Cardiac muscle cell (in vitro differentiated cells and primary cell): Measurements from ENCODE around the gene ITGB7. TPM values are rescaled to one million over a fixed set of nuclear protein-coding genes. Genes with fewer than 3 reads are reported as not detected.

Source experiments
- DNase-seq, 2 donors: peaks; one replicate each; pipeline versions ENCODE4 v3.0.0 to v3.0.0-alpha.2; 2010 to 2017; ENCODE audit warnings: low read depth in 1 of 2, low spot score in 1 of 2
- H3K27ac ChIP-seq: fragments of 200-600 bp; sonication (generic); 2 replicates; pipeline ENCODE4 v1.5.1; 2016
- H3K27me3 ChIP-seq: fragments of 200-600 bp; sonication (generic); 2 replicates; pipeline ENCODE4 v1.6.0; 2016; ENCODE audit warnings: control low read depth
- H3K36me3 ChIP-seq: fragments of 200-600 bp; sonication (generic); 2 replicates; pipeline ENCODE4 v1.5.1; 2016; ENCODE audit warnings: control low read depth
- H3K4me1 ChIP-seq: fragments of 200-600 bp; sonication (generic); 2 replicates; pipeline ENCODE4 v1.8.1; 2017; ENCODE audit warnings: low read depth, mild to moderate bottlenecking, mixed run types
- H3K4me3 ChIP-seq: fragments of 200-600 bp; sonication (generic); 2 replicates; pipeline ENCODE4 v1.5.1; 2016; ENCODE audit warnings: mild to moderate bottlenecking
- H3K9me3 ChIP-seq: fragments of 200-600 bp; sonication (generic); 2 replicates; pipeline ENCODE4 v1.5.1; 2017; ENCODE audit warnings: low read depth, mild to moderate bottlenecking, control low read depth
- polyA plus RNA-seq: library from polyadenylated mRNA; unstranded; fragments of >200 nt; fragmentation: Nextera tagmentation; extraction: Ambion mirVana; gene quantifications from 2 replicates; pipeline ENCODE4 v1.2.1, GENCODE V29; 2016
- total RNA-seq: library from RNA; depleted of rRNA; stranded (reverse); fragments of >200 nt; gene quantifications from 2 replicates; pipeline ENCODE4 v1.2.3, GENCODE V29; 2016
- TF ChIP-seq, protein P1 (sequence below): IDR thresholded peaks from 2 replicates; pipeline ENCODE4 v1.5.1; 2012; ENCODE audit warnings: low read depth, mild to moderate bottlenecking, low read length

Gene ITGB7
- total and polyA plus RNA-seq, 2 experiments from 2014 or later, result 0.55 to 1.1 TPM

DNA sequence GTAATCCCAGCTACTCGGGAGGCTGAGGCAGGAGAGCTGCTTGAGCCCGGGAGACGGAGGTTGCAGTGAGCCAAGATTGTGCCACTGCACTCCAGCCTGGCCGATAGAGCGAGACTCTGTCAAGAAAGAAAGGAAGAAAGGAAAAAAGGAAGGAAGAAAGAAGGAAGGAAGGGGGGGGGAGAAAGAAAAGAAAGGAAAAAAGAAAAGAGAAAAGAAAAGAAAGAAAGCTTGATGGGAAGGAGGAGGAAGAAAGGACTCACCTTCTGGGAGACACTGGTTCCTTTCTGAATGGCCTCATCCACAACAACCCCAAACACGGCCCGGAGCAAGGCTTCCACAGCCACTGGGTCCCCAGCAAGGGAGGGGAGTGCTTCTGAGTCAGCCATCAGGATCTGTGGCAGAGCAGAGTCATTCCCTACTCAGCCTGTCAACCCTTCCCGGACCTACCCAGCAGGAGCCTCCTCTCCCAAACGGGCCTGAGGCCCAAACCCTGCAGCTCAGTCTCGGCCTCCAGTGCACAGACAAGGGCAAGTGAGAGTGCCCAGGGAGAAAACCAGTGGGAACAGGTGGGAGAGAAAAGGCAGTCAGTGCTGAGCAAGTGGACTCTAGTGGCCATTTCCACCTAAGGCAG is 33.9 kb downstream of the ITGB7 start:
- DNase-seq, result no peak
- TF ChIP-seq, protein P1, sequence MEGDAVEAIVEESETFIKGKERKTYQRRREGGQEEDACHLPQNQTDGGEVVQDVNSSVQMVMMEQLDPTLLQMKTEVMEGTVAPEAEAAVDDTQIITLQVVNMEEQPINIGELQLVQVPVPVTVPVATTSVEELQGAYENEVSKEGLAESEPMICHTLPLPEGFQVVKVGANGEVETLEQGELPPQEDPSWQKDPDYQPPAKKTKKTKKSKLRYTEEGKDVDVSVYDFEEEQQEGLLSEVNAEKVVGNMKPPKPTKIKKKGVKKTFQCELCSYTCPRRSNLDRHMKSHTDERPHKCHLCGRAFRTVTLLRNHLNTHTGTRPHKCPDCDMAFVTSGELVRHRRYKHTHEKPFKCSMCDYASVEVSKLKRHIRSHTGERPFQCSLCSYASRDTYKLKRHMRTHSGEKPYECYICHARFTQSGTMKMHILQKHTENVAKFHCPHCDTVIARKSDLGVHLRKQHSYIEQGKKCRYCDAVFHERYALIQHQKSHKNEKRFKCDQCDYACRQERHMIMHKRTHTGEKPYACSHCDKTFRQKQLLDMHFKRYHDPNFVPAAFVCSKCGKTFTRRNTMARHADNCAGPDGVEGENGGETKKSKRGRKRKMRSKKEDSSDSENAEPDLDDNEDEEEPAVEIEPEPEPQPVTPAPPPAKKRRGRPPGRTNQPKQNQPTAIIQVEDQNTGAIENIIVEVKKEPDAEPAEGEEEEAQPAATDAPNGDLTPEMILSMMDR, result no peak
- Histone ChIP-seq H3K27ac (no peak overlapping the region), H3K4me1 (peaks cover 10% of the 10 kb centered on the region), H3K9me3 (no peaks in the 10 kb centered on the region), H3K27me3 (no peaks in the 10 kb centered on the region), H3K36me3 (no peaks in the 10 kb centered on the region), H3K4me3 (no peak overlapping the region)

DNA sequence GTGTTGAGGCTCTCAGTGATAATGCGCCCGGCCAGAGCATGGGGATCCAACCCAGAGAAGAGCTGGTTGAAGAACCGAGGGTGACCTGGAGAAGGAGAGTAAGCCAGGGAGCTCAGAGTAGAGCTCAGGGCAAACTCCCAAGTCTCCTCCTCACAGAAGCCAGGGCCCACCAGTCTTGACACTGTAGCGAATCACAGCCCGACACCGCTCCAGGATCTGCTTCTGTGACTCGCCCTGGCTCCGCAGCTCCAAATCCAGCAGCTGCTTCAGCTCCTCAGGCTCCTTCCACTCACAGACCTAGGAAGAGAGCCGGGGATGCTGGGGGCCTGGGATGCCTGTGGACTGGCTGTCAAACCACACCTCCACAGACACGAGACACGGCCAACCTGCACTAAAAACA is 34.7 kb downstream of the ITGB7 start:
- H3K36me3 ChIP-seq, result no peaks in the 10 kb centered on the region
- H3K9me3 ChIP-seq, result no peaks in the 10 kb centered on the region
- H3K4me3 ChIP-seq, result no peak overlapping the region
- H3K27ac ChIP-seq, result no peak overlapping the region
- TF ChIP-seq, protein P1, result no peak
- peak in 1 of 2 donors; percentile 68 for DNase-seq
- H3K4me1 ChIP-seq, result peaks cover 10% of the 10 kb centered on the region
- no peaks in the 10 kb centered on the region for H3K27me3 ChIP-seq

DNA sequence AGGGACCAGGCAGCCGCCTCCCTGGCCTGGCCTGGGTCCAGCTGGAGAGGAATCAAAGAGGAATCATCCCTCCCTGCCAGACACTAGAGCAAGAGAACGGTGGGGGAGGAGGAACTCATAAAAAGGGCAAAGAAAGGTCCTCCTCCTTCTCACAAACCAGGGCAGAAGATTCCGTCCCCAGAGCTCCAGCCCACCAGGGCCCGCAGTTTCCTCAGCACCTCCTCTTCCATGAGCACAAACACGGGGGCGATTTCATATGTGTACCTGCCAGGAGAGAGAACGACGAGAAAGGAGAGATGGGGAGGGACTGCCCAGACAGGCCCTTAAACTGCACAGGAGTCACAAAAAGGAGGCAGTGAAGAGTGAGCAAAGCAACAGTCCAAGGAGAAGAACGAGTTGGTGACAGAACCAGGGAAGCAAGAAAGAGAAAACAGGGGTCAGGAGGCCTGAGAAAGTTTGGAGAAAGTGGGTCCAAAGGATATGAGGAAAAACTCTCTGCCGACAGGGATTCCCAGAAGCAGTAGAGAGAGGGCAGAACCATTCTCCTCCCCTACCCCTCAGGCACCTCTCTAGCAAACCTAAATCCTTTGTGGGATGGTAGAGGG is 35.2 kb downstream of the ITGB7 start:
- DNase-seq, result no peak
- H3K27me3 ChIP-seq, result no peaks in the 10 kb centered on the region

DNA sequence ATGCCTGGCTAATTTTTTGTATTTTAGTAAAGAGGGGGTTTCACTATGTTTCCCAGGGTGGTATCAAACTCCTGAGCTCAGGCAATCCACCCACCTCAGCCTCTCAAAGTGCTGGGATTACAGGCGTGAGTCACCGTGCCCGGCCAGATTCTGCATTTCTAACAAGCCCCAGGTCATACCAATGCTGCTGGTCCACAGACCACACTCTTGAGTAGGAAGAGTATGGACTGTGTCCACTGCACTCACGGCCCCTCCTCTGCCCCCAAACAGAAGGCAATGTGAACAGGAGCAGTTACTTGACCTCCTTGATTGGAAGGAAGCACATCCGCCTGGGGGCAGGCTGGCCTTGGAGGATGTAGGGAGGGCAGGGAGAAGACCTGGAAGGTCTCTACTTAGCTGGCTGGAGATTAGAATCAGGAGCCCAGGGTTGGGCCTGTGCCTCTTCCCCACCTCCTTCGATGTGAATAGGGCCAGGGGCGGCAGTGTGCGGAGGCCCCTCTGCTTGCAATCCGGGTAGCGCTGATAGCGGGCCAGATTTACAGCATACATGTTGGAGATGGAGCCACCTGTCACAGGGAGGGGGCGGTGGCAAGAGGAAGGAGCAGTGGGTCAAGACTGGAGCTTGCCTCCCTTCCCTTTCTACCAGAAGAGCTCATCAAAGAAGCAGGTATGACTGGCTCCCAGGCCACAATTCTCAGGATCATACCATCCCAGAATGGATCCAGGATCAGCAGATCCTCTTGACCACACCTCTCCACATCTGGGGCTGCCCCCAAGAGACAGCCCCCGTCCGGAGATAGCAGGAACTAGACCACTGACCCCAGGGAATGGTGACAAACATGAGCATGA is 36.0 kb downstream of the ITGB7 start:
- Histone ChIP-seq H3K27ac (no peak overlapping the region), H3K4me3 (no peak overlapping the region), H3K4me1 (peaks cover 10% of the 10 kb centered on the region), H3K27me3 (no peaks in the 10 kb centered on the region), H3K9me3 (no peaks in the 10 kb centered on the region), H3K36me3 (no peaks in the 10 kb centered on the region)
- no peak for DNase-seq
- TF ChIP-seq, protein P1, result no peak

More for the DNA sequence above, 35.2 kb downstream of the ITGB7 start:
- TF ChIP-seq, protein P1, result no peak
- H3K9me3 ChIP-seq, result no peaks in the 10 kb centered on the region
- no peak overlapping the region for H3K4me3 ChIP-seq
- peaks cover 10% of the 10 kb centered on the region for H3K4me1 ChIP-seq
- H3K36me3 ChIP-seq, result no peaks in the 10 kb centered on the region
- H3K27ac ChIP-seq, result no peak overlapping the region

DNA sequence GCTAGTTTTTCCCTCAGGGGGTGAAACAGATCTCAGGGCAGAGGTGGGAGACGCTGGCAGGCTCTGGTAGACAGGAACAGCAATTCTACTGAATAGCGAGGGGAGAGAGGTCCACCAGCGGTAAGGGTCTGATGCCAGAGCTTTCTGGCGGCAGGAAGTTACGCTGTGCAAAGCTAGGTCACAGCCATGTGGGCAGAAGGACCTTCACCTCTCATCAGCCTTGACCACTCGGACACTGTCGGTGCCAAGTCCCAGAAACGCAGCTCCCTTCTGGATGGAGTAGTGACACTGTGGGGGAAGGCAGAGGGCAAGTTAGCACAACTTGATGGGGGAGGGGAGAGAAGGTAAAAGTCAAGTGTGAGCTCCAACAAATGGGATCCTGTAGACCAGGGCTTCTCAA is 36.8 kb downstream of the ITGB7 start:
- Histone ChIP-seq H3K27ac (no peak overlapping the region), H3K4me1 (peaks cover 5% of the 10 kb centered on the region), H3K9me3 (no peaks in the 10 kb centered on the region), H3K27me3 (no peaks in the 10 kb centered on the region), H3K4me3 (no peak overlapping the region), H3K36me3 (no peaks in the 10 kb centered on the region)
- TF ChIP-seq, protein P1, result no peak
- DNase-seq, result no peak
